GM12878 (cell line): Measurements from ENCODE around the gene DNAH3. TPM values are rescaled to one million over a fixed set of nuclear protein-coding genes. Genes with fewer than 3 reads are reported as not detected.

Source experiments
- ATAC-seq: fragments of 200-7000 bp; cut with Tn5 transposase; 3 replicates; pipeline ENCODE4 v1.9.1; 2020; ENCODE audit warnings: mild to moderate bottlenecking, moderate library complexity
- BruUV-seq: library from RNA; stranded (reverse); fragments of 400-500 nt; replicated peaks from 2 replicates; lab custom pipeline; 2021; lab: Mats Ljungman, UMichigan
- CTCF ChIA-PET: fragments of 300-600 bp; sonication (Branson Sonifier 250); formaldehyde crosslinking; extraction: SDS; loops from one replicate; lab custom pipeline; 2021; ENCODE audit warnings: inconsistent platforms; lab: Yijun Ruan, JAX
- POLR2A ChIA-PET: fragments of 350-600 bp; formaldehyde crosslinking; extraction: SDS; loops from one replicate; lab custom pipeline; 2021; ENCODE audit warnings: inconsistent platforms; lab: Charles Lee
- RAD21 ChIA-PET: fragments of 300-600 bp; sonication (Branson Sonifier 250); formaldehyde crosslinking; loops from one replicate; lab custom pipeline; 2023; ENCODE audit warnings: antibody characterized with exemption; ENCODE audit not compliant: unreplicated experiment; lab: Charles Lee
- SMC1A ChIA-PET: fragments of 300-600 bp; sonication (Branson Sonifier 250); formaldehyde crosslinking; loops from one replicate; lab custom pipeline; 2023; ENCODE audit not compliant: unreplicated experiment, uncharacterized antibody; lab: Charles Lee
- DNase-seq: peaks from one replicate; pipeline ENCODE4 v3.0.0-alpha.2; 2011; ENCODE audit warnings: low read depth, low spot score
- FAIRE-seq: peaks from 3 replicates; lab custom pipeline; 2011; peaks lifted over from hg19 to GRCh38; lab: Jason Lieb, UNC
- H2AFZ ChIP-seq: 2 replicates; pipeline ENCODE4 v1.6.0; 2011; ENCODE audit warnings: low read depth, low read length, control low read depth; ENCODE audit not compliant: control insufficient read depth
- H3K27ac ChIP-seq: 2 replicates; pipeline ENCODE4 v1.5.1; 2011; ENCODE audit warnings: control low read depth; ENCODE audit not compliant: control insufficient read depth, insufficient read depth
- H3K27me3 ChIP-seq, 2 experiments: replicated peaks in 1 of 2; 2 replicates each; pipeline versions ENCODE4 v1.6.0 to v1.6.1; 2011; ENCODE audit warnings: low read length in 1 of 2; ENCODE audit not compliant: control insufficient read depth in 2 of 2, insufficient read depth in 2 of 2
- H3K36me3 ChIP-seq, 2 experiments: 2 replicates each; pipeline ENCODE4 v1.5.1; 2011; ENCODE audit warnings: low read length in 1 of 2; ENCODE audit not compliant: control insufficient read depth in 2 of 2, insufficient read depth in 2 of 2
- H3K4me1 ChIP-seq: 2 replicates; pipeline ENCODE4 v1.6.1; 2011; ENCODE audit warnings: mild to moderate bottlenecking, low read length, moderate library complexity, mixed read lengths; ENCODE audit not compliant: control insufficient read depth, insufficient read depth
- H3K4me2 ChIP-seq: 2 replicates; pipeline ENCODE4 v1.6.0; 2011; ENCODE audit warnings: control low read depth; ENCODE audit not compliant: control insufficient read depth, insufficient read depth
- H3K4me3 ChIP-seq: fragments of 200-600 bp; sonication (generic); 2 replicates; pipeline ENCODE4 v1.5.1; 2016
- H3K79me2 ChIP-seq: 2 replicates; pipeline ENCODE4 v1.6.0; 2011; ENCODE audit warnings: low read length; ENCODE audit not compliant: control insufficient read depth, insufficient read depth
- H3K9ac ChIP-seq: 2 replicates; pipeline ENCODE4 v1.8.0; 2011; ENCODE audit warnings: low read length, control low read depth, mixed read lengths; ENCODE audit not compliant: control insufficient read depth, insufficient read depth
- H3K9me3 ChIP-seq: replicated peaks from 3 replicates; pipeline ENCODE4 v1.5.1; 2011; ENCODE audit warnings: mild to moderate bottlenecking, low read length; ENCODE audit not compliant: control insufficient read depth, insufficient read depth
- H4K20me1 ChIP-seq: 2 replicates; pipeline ENCODE4 v1.6.0; 2011; ENCODE audit not compliant: control insufficient read depth, insufficient read depth
- BMI1 ChIP-seq: fragments of 450-650 bp; IDR thresholded peaks from 2 replicates; pipeline ENCODE4 v1.6.1; 2016; ENCODE audit warnings: mild to moderate bottlenecking, moderate library complexity, borderline replicate concordance
- EED ChIP-seq: sonication (generic); IDR thresholded peaks from 2 replicates; pipeline ENCODE4 v1.6.1; 2016; ENCODE audit warnings: antibody characterized with exemption, low read depth
- HSF1 ChIP-seq: fragments of 150-350 bp; IDR thresholded peaks from 2 replicates; pipeline ENCODE4 v1.6.1; 2014; ENCODE audit warnings: mild to moderate bottlenecking, low read depth, low read length
- KLF5 ChIP-seq: fragments of 450-650 bp; IDR thresholded peaks from 2 replicates; pipeline ENCODE4 v1.6.1; 2014; ENCODE audit warnings: mild to moderate bottlenecking; ENCODE audit not compliant: partially characterized antibody
- NR2C2 ChIP-seq: IDR thresholded peaks from 2 replicates; pipeline ENCODE4 v1.6.1; 2011; ENCODE audit warnings: borderline replicate concordance, low read depth; ENCODE audit not compliant: control insufficient read depth, insufficient read length
- RAD51 ChIP-seq: fragments of 450-650 bp; IDR thresholded peaks from 2 replicates; pipeline ENCODE4 v1.6.1; 2016; ENCODE audit warnings: moderate library complexity, mild to moderate bottlenecking, inconsistent platforms
- SP1 ChIP-seq: IDR thresholded peaks from one replicate; pipeline ENCODE4 v1.6.1; 2011; ENCODE audit warnings: low read depth, low read length
- SREBF1 ChIP-seq: IDR thresholded peaks from 2 replicates; pipeline ENCODE4 v1.6.1; 2012; ENCODE audit warnings: mild to moderate bottlenecking, low read length
- SRF ChIP-seq, 2 experiments: IDR thresholded peaks; 2 replicates each; pipeline ENCODE4 v1.6.1; 2011; ENCODE audit warnings: low read depth in 2 of 2, low read length in 2 of 2, mild to moderate bottlenecking in 1 of 2, moderate library complexity in 1 of 2
- SUPT20H ChIP-seq: IDR thresholded peaks from 2 replicates; pipeline ENCODE4 v1.6.1; 2011; ENCODE audit warnings: low read depth, mild to moderate bottlenecking, low read length, moderate library complexity, borderline replicate concordance; ENCODE audit not compliant: control insufficient read depth
- SUZ12 ChIP-seq: fragments of 200-600 bp; sonication (generic); IDR thresholded peaks from one replicate; pipeline ENCODE4 v1.6.1; 2018; ENCODE audit warnings: antibody characterized with exemption, mild to moderate bottlenecking; ENCODE audit not compliant: unreplicated experiment
- YY1 ChIP-seq: IDR thresholded peaks from 2 replicates; pipeline ENCODE4 v1.6.1; 2011; ENCODE audit warnings: low read depth, mild to moderate bottlenecking, low read length
- ZZZ3 ChIP-seq: IDR thresholded peaks from 2 replicates; pipeline ENCODE4 v1.6.1; 2011; ENCODE audit warnings: low read depth; ENCODE audit not compliant: control insufficient read depth, insufficient read length
- WGBS: methylation state at CpG from one replicate; pipeline ENCODE4 v1.1.6; 2016; ENCODE audit warnings: low lambda C conversion rate; ENCODE audit not compliant: insufficient replicate concordance, insufficient coverage; ENCODE audit errors: missing lambda C conversion rate; 5-methylcytosine and 5-hydroxymethylcytosine counted together
- in situ Hi-C: fragments of 300-500 bp; cut with MboI; formaldehyde crosslinking; loops from 9 replicates; pipeline ENCODE4 v1.14.3; 2018; ENCODE audit warnings: mixed read lengths
- intact Hi-C: fragments of 100-400 bp; cut with micrococcal nuclease; formaldehyde crosslinking; loops from one replicate; pipeline ENCODE4 v1.14.2; 2022; ENCODE audit not compliant: unreplicated experiment
- polyA plus RNA-seq, 11 experiments: library from polyadenylated mRNA; depleted of rRNA in 4 of 11; unstranded in 6 of 11; stranded (reverse) in 5 of 11; fragments of >200 nt; fragmentation: Nextera tagmentation in 4 of 11; fragmentation: Illumina TruSeq in 1 of 11; extraction: Ambion mirVana in 4 of 11; extraction: Trizol in 1 of 11; gene quantifications; 1 replicate in 1 of 11; 2 replicates in 10 of 11; pipeline versions ENCODE4 v1.2.1 to v1.2.3, GENCODE V29; 2011 to 2016; ENCODE audit warnings: inconsistent platforms in 2 of 11, missing spikeins in 2 of 11, low read depth in 1 of 11
- total RNA-seq, 4 experiments: library from RNA; depleted of rRNA in 3 of 4; stranded (reverse); fragments of >200 nt in 3 of 4; fragmentation: Illumina TruSeq in 1 of 4; extraction: Trizol in 1 of 4; gene quantifications; 2 replicates each; pipeline versions ENCODE4 v1.2.1 to v1.2.3, GENCODE V29; 2013 to 2021

DNAH3 gene
- total and polyA plus RNA-seq, 10 of the 15 experiments (the other 5 are each of a cell fraction or from before 2014, with no cell fraction given): under 0.01 to 0.04 (median 0.04) TPM; not detected in 5

DNA sequence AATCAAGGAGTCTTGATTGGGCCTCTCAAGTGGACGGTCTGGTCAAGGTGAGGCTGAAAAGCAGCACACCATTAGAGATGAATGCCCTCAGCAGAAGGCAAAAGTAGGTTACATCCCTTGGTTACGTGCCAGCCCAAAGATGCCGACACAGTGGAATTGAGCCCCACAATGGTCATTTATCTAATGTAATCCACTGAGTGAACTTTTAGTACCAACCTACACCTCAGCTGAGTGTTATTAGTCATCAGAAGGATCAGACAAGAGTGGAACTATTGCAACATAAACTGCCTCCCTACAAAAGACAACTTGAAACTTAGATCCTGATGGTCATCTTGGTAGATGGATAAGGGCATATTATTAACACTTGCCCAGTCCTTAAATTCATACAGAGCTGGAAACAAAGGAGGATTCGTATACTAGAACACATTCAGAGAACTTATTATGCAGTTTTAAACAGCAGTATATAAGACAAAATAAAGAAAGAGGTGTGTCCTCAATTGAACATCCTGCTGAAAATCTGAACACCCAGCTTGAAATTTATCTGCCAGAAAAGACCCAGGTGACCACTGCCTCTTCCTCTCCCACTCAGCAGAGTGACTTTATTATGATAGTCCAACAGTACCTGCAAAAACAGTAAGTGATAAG lies 253.3 kb downstream of the DNAH3 start:
- no peaks in the 10 kb centered on the region for H3K9me3 ChIP-seq
- in situ Hi-C loops (loop anchor here (5.0 kb wide), 1 partner anchor 50 kb away; no protein-coding TSS in a partner anchor), intact Hi-C loops (no loop called here)
- H3K4me3 ChIP-seq: no peak overlapping the region
- CTCF ChIA-PET: interaction anchor here (0.8 to 5.6 kb wide), 4 partner anchors 10 to 51 kb away, joined by 3 to 36 read pairs (median 9); no protein-coding TSS in a partner anchor
- SMC1A ChIA-PET: interaction anchor here (0.7 to 5.6 kb wide), 8 partner anchors 12 to 94 kb away, joined by 3 to 42 read pairs (median 4); partner anchors contain the start of genes ERI2 and REXO5
- H3K4me1 ChIP-seq: peaks cover 3% of the 10 kb centered on the region
- H3K4me2 ChIP-seq: no peak overlapping the region
- ATAC-seq (no peak), FAIRE-seq (no peak)
- TSS peak; percentile 58 for BruUV-seq
- H3K36me3 ChIP-seq: no peaks in the 10 kb centered on the region; a peak in 1 of 4 replicates
- WGBS: 91% methylated on average over 4 of the region's 4 CpGs
- peaks cover 19% of the 10 kb centered on the region for H3K79me2 ChIP-seq
- no peak overlapping the region for H3K9ac ChIP-seq
- no peak overlapping the region for H3K27ac ChIP-seq
- H3K27me3 ChIP-seq: no peaks in the 10 kb centered on the region
- RAD21 ChIA-PET: interaction anchor here (3.8 kb wide), 2 partner anchors 22 to 31 kb away, joined by 27 to 31 read pairs; no protein-coding TSS in a partner anchor
- no peak overlapping the region for H2AFZ ChIP-seq
- H4K20me1 ChIP-seq: no peaks in the 10 kb centered on the region
- no peak for TF ChIP-seq NR2C2
- TF ChIP-seq SRF (IDR thresholded peaks at IDR 0.05; ENCODE audit: low read depth in 2 of 2, low read length in 2 of 2): no peak
- TF ChIP-seq SP1: no peak
- no peak for TF ChIP-seq ZZZ3
- TF ChIP-seq RAD51: no peak
- TF ChIP-seq, all 136 proteins: peak for 0
- DNase-seq: no peak
- POLR2A ChIA-PET: interaction anchor here (0.8 to 4.3 kb wide), 5 partner anchors 14 to 90 kb away, joined by 3 to 27 read pairs (median 3); no protein-coding TSS in a partner anchor

DNA sequence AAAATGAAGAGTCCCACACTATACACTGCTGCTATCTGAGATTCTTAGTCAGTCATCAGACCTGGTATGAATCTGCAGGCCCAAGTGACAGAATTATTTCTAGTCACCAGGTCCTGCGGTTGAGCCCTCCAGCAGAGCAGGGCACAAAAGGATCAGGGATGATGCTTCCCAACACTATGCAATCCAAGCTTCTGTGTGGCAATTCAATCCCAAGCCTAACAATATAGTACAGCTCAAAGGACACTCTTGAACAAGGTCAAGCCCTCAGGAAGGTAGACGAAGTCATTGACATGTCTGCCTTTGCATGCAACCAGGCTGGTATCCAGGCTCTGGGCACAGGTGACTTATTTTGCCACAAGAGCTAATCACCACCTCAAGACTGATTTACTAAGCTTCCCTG lies 256.3 kb downstream of the DNAH3 start:
- Histone ChIP-seq H3K79me2 (peaks cover 4% of the 10 kb centered on the region), H3K36me3 (no peaks in the 10 kb centered on the region; a peak in 2 of 4 replicates), H4K20me1 (no peaks in the 10 kb centered on the region), H3K9me3 (no peaks in the 10 kb centered on the region), H3K4me1 (no peaks in the 10 kb centered on the region), H3K9ac (no peak overlapping the region), H3K27me3 (no peaks in the 10 kb centered on the region), H3K4me3 (no peak overlapping the region), H2AFZ (no peak overlapping the region), H3K4me2 (no peak overlapping the region), H3K27ac (no peak overlapping the region)
- WGBS: 65% methylated on average over 2 of the region's 2 CpGs
- CTCF ChIA-PET: interaction anchor here (1.4 kb wide), 1 partner anchor 16 kb away, joined by 3 read pairs; no protein-coding TSS in a partner anchor
- RAD21 ChIA-PET: no interaction called here
- DNase-seq (no peak), FAIRE-seq (no peak), ATAC-seq (no peak)
- in situ Hi-C loops: no loop called here
- no TSS peak for BruUV-seq
- intact Hi-C loops: no loop called here
- POLR2A ChIA-PET: no interaction called here
- SMC1A ChIA-PET: interaction anchor here (1.0 kb wide), 1 partner anchor 44 kb away, joined by 3 read pairs; no protein-coding TSS in a partner anchor
- TF ChIP-seq EED (no peak), YY1 (no peak), SUZ12 (no peak), KLF5 (no peak), SREBF1 (no peak), SUPT20H (no peak), BMI1 (no peak), HSF1 (no peak)
